SKM-1 (cell line): Measurements from ENCODE around the gene H1-8.

ENCODE experiments used
- DNase-seq: peaks from one replicate; lab custom pipeline; 2025; ENCODE audit not compliant: unreplicated experiment; lab: John Stamatoyannopoulos, UW

The H1-8 gene

DNA sequence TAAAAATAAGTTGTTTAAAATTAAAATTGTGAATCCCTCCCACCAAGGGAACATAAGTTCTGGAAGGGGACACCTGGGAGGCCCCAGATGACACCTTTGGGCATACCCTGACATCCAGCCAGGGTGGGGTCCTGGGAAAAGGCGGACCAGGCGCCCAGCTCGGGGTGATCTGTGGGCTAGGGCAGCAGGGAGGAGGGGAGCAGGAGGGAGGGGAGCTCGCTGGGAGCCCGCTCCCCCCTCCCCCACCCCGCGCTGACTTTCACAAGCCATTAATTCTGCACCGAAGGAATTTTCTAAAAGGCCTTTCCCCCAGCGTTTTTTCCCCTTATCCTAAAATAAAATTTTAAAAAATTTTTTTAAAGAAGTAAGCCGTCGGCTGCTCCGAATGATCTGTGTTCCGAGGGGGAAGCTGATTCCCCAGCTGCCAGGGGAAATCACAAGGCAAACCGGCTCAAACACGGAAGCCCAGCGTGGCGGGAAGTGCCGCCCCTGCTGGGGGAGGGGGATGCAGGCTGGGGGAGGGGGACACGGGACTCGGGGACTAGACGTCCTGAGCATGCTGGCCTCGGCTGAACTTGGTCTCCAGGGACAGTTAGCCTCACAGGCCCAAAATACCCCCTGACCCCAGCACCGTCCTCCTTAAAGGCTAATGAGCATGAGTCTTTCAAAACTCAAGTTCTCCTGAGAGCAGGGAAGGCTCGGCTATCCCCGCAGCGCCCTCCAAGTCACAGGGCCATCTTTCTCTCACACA lies 49.6 kb downstream of the H1-8 start:
- DNase-seq: no peak

DNA sequence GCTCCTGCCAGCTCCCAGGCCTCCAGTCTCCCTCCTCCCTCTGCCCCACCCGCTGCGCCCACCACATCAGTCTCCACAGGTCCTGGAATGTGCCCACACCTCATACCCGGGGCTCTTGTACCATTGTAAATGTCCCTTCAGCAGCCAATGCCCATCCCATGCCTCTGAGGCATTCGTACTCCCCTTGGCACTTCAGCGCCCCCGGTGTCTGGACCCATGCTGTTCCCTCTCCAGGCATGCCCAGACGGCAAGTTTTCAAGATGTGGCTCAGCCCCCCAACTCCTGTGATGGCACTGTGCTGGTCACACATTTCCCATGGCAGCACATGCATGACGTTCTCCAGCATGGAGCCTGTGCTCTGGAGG lies 50.2 kb downstream of the H1-8 start:
- DNase-seq: no peak

DNA sequence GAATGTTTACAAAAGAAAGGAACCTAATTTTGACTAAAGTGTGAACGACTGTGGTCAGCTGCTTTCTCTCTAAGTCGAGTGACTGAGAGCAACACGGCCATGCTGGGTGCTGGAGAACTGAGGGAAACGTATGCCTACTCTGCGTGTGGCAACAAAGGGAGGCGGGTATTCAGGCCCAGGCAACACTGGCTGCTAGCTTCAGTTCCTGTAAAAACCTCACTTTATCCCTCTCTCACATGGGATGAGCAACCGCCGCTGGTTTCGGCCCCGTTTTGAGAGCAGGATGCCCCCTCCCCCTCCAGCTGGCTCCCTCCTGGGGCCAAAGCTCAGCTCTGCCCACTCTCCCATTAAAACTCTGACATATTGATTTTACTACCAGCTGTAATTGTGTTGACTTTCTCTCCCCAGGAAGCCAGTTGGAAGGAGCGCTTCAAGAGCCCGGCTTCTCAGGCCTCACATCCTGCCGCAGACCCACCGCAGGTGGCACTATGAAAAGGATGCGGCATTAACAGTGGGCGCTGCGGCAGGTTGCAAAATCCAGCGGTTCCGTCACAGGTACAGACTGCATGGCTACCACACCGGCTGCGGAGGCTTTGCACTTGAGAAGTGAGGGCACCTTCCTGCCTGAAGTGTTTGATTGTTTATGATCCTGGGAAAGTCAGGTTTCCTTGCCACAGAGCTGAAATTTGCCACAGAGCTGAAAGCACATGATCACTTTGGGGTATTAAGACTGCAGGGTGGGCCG lies 50.8 kb downstream of the H1-8 start:
- no peak for DNase-seq

- DNase-seq: no peak
These were observed 51.4 kb downstream of the H1-8 start for GRCh38 chr3:129594409-129594808.

DNA sequence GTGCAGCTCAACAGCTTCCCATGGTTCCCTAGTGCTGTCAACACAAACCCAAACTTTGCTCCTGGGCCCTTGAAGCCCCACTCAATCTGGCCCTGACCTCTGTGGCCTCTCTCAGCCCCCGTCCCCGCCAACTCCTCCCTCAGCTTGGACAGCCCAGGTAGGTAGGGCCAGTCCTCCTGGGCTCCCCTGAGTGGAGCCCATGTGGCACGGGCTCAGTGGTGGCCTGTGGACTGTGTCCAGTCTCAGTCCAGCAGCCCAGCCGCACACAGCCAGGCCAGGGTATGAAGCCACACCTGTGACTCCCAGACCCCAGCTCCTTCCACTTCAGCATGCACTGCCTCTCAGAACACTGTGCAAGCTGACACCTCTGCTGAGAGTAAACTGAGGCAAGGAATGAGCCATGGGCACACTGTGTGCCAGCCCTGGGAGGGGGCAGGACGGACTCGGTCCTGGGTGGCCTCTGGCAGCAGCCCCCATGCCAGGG lies 52.0 kb downstream of the H1-8 start:
- DNase-seq: no peak

GRCh38 chr3:129595544-129596193 lies 52.7 kb downstream of the H1-8 start:
- no peak for DNase-seq

DNA sequence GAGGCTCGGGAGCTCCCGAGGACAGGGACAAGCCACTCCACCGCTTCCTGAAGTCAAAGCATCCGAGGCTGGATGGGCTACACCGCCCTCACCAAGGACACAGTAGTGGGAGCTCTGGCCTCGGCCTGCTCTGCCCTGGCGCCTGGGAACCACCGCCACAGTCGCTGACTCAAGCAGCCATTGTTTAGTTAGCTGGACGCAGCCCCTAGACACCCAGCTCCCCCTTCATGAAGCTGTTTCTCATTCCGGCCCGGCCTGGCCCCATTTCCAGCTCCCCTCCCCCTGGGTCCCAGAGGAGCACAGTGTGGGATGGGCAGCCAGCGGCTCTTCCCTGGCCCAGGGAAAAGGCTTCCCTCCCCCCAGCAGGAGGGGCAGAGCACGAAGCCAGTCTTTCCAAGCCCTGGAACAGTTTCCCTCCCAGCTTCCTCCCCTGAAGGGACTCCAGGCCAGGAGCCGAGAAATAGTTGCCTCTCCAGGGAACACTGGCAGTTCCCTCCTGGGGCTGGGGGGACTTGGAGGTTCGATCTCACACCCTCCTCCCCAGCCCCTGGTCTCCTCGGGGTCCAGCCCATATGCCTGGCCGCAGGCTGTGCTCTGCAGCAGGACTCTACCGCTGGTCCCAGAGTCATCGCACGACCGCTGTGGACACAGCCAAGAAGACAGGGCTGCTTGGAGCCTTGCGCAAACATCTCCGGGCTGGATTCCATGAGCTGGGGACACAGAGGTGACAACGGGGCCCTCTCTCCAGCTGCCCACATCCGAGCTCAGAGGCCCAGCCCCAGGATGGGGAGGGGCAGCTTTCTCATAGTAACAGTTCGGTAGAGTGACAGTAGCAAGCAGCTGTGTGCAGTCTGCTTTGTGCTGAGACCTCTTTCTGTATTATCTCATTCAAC lies 53.5 kb downstream of the H1-8 start:
- DNase-seq: peak; percentile 56

DNA sequence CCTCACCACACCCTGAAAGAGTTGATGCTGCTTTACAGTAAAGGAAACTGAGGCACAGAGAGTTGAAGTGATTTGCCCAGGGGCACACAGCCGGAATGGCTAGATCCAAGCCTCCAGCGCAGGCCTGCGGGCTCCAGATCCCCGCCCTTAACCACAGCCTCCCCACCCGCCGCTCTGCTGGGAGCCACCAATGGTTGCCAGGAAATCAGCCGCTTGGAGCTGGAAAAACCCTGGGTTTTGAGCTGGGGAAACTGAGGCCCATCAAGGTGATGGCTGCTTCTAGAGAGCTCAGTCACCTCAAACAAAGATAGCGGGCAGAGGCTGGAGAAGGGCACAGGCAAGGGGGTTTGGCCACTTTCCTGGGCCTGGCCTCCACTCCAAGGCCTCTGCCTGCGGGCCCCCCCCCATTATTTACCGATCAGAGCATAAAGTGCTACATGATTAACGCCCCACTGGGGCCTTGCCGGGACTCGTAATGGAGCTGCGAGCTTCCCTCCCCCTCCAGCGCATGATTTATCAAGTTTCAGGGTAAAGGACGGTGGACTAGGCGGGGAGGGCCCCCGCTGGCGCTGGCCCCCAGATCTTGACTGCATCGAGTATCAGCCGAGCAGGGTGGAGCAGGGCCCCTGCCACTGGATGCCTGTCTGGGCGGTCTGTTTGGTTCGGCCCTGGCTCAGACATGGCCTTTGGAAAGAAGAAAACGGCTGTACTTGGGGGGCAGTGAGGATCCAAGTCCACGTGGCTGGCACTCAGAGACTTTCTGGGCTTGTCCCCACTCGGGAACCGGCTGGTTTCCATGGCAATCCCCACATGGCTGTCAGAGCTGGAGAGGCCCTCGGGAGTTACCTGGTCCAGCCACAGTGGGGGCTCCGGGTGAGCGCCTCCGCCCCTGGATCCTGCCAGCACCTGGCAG lies 54.4 kb downstream of the H1-8 start:
- no peak for DNase-seq

DNA sequence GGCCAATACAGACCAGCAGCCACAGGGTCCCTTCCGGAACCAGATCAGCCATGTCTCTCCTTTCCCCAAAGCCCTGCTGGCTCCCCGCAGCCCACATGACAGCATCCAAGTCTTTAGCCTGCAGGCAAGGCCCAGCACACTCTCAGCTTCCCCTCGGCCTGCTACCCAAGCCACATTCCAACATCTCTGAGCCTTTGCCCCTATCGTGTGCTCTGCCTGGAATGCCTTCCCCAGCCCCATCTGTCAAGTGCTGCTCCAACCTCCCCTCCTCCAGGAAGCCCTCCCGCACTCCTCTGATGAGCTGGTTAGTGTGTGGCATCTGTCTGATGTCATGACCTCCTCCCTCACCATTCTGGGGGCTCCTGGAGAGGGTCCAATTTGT lies 55.0 kb downstream of the H1-8 start:
- no peak for DNase-seq

GRCh38 chr3:129598484-129598883 lies 55.5 kb downstream of the H1-8 start:
- DNase-seq: no peak

DNA sequence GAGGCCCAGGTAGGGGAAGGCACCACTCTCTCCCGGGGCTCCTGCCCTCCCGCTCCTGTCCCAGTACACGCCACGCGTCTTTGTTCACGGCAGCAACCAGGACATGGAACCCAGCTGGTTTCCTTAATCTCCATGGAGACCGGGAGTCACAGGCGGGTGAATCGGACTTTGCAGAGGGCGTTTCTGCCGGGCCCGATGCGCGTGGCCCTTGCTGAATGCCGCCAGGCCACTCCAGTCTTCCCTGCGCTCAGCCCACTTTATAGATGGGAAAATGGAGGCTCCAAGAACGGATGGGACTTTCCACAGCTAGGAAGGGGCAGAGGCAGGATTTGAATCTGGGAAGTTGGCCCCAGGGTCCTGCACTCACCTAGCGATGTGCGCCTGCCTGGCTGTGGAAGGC lies 56.1 kb downstream of the H1-8 start:
- DNase-seq: no peak

DNA sequence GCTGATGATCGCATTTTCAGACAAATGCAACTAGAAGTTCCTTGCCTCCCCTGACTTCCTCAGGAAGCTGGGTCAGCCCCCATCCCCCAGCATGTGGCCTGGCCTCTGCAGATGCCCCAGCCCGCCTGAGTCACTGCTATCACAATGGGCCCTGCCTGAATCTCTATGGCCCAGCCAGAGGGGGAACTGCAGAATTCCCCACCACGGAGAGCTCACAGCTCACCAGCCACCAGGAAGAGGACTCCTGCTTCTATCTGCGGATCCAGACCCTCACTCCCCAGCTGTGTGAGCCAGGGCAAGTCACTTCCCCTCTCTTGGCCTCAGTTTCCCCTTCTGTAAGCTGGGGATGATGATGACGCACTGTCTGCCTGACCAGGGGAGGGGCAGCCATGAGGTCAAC lies 56.6 kb downstream of the H1-8 start:
- peak; percentile 76 for DNase-seq

DNA sequence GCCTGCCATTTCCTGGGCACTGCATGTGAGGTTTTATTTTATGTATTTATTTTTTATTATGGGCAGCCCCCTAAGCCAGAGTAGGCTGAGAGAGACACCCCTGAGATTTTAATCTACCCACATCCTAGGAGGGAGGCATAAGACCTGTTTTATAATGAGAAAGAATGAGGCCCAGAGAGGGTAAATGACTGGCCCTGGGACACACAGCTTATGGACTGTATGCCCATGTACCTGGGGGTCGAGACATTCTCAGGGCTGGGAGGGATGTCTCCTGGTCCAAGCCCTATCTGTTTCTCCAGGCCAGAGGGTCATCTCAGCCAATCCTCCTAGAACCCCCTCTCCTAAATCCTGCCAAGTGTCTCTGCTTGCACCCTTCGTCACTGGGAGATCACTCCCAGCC lies 57.4 kb downstream of the H1-8 start:
- DNase-seq: no peak
